ENCODE data around the gene ARHGAP45. TPM values are rescaled to one million over a fixed set of nuclear protein-coding genes. Genes with fewer than 3 reads are reported as not detected.

The ARHGAP45 gene
- total and polyA plus RNA-seq, 9 of the 15 experiments (the other 6 are each of a cell fraction or from before 2014, with no cell fraction given): 0.08 to 22.1 (median 4.2) TPM

DNA sequence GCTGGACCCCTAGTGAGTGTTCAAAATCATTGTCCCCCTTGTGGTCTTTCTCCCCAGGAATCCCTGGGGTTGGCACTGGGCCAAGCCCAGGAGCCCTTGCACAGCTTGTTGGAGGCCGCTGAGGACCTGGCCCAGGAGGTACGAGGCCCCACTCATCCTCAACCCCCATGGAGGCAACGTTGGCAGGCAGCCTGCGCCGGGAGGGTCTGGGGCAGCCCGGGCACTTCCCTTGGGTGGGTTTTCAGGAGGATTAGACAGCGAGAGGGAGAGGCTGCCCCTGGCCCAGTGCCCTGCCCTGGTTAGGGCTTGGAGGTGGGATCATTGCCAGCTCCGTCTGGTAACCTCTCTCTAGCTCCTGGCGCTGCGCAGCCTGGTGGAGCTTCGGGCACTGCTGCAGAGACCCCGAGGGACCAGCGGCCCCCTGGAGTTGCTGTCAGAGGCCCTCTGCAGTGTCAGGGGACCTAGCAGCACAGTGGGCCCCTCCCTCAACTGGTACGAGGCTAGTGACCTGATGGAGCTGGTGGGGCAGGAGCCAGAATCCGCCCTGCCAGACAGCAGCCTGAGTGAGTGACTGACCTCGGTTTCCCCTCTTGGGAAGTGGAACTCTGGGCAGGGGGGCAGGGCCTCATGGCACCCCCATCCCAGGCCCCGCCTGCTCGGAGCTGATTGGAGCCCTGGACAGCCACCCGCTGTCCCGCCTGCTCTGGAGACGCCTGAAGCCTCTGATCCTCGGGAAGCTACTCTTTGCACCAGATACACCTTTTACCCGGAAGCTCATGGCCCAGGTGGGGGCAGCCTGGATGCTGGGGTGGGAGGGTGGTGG, 24.1 kb upstream of the ARHGAP45 start (continued):
- TF ChIP-seq, protein P1, sequence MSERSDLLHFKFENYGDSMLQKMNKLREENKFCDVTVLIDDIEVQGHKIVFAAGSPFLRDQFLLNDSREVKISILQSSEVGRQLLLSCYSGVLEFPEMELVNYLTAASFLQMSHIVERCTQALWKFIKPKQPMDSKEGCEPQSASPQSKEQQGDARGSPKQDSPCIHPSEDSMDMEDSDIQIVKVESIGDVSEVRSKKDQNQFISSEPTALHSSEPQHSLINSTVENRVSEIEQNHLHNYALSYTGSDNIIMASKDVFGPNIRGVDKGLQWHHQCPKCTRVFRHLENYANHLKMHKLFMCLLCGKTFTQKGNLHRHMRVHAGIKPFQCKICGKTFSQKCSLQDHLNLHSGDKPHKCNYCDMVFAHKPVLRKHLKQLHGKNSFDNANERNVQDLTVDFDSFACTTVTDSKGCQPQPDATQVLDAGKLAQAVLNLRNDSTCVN (CRISPR knock-in tag; IDR thresholded peaks at IDR 0.05): no peak
- no peak for TF ChIP-seq ARID2 (IDR thresholded peaks at IDR 0.05)
- TF ChIP-seq, protein P2, sequence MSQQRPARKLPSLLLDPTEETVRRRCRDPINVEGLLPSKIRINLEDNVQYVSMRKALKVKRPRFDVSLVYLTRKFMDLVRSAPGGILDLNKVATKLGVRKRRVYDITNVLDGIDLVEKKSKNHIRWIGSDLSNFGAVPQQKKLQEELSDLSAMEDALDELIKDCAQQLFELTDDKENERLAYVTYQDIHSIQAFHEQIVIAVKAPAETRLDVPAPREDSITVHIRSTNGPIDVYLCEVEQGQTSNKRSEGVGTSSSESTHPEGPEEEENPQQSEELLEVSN (IDR thresholded peaks at IDR 0.05; ENCODE audit: borderline replicate concordance in 1 of 2, extremely low read depth in 1 of 2, insufficient read depth in 1 of 2, insufficient read length in 1 of 2, low read depth in 1 of 2, low read length in 1 of 2, poor library complexity in 1 of 2, severe bottlenecking in 1 of 2): peak in 1 of 2 experiments; percentile 19
- no peak for TF ChIP-seq BCL6 (CRISPR knock-in tag; IDR thresholded peaks at IDR 0.05)
- no peak; the same call in 1 of the 2 replicates for TF ChIP-seq CBFB (CRISPR knock-in tag; IDR thresholded peaks at IDR 0.05)
- TF ChIP-seq SMAD1 (IDR thresholded peaks at IDR 0.05; ENCODE audit: low read depth, low read length, partially characterized antibody): peak; percentile 81
- TF ChIP-seq ZNF561 (CRISPR knock-in tag; conservative IDR thresholded peaks at IDR 0.05): no peak
- TF ChIP-seq POLR2AphosphoS2 (IDR thresholded peaks at IDR 0.05; ENCODE audit: low read length): no peak
- 0 out of 2 replicates have a peak, but pooled peaks have one; percentile 23 for TF ChIP-seq SP1 (CRISPR knock-in tag; IDR thresholded peaks at IDR 0.05)
- TF ChIP-seq RUNX1 (IDR thresholded peaks at IDR 0.05; ENCODE audit: low read depth): no peak
- no peak for TF ChIP-seq FOS (IDR thresholded peaks at IDR 0.05; ENCODE audit: extremely low read depth, insufficient read length)
- 0 out of 2 replicates have a peak, but pooled peaks have one; percentile 8 for TF ChIP-seq XRCC5 (IDR thresholded peaks at IDR 0.05; ENCODE audit: low read depth, low read length)
- no peak for TF ChIP-seq ZNF589 (CRISPR knock-in tag; IDR thresholded peaks at IDR 0.05; ENCODE audit: low read depth)
- TF ChIP-seq NUFIP1 (IDR thresholded peaks at IDR 0.05; ENCODE audit: partially characterized antibody): no peak
- peak; percentile 100 for TF ChIP-seq NFIC (IDR thresholded peaks at IDR 0.05)
- no peak for TF ChIP-seq NKRF (IDR thresholded peaks at IDR 0.05; ENCODE audit: borderline replicate concordance)
- TF ChIP-seq THRB (CRISPR knock-in tag; conservative IDR thresholded peaks at IDR 0.05): no peak
- no peak for TF ChIP-seq GTF2E2 (tag; IDR thresholded peaks at IDR 0.05)
- no peak for TF ChIP-seq CBFA2T3 (IDR thresholded peaks at IDR 0.05)
- TF ChIP-seq EP300 (IDR thresholded peaks at IDR 0.05; ENCODE audit: low read length): no peak
- no peak for TF ChIP-seq SIN3A (IDR thresholded peaks at IDR 0.05; ENCODE audit: borderline replicate concordance in 2 of 2, control insufficient read depth in 1 of 2, low read depth in 2 of 2, low read length in 2 of 2)
